HepG2 (cell line): ENCODE measurements around the gene SCYGR6. TPM values are rescaled to one million over a fixed set of nuclear protein-coding genes. Genes with fewer than 3 reads are reported as not detected.

Source experiments
- DNMT1 ChIP-seq: sonication (generic); formaldehyde crosslinking; IDR thresholded peaks from 2 replicates; pipeline ENCODE4 v1.5.1; 2020; ENCODE audit warnings: mild to moderate bottlenecking, missing genetic modification reagents
- HNRNPK ChIP-seq: fragments of 200-400 bp; formaldehyde crosslinking; IDR thresholded peaks from 2 replicates; pipeline ENCODE4 v1.6.1; 2018; ENCODE audit warnings: low read length, low read depth, moderate library complexity, mild to moderate bottlenecking; ENCODE audit not compliant: poor library complexity, severe bottlenecking
- TBL1XR1 ChIP-seq: fragments of 150-350 bp; IDR thresholded peaks from 2 replicates; pipeline ENCODE4 v1.6.1; 2014; ENCODE audit warnings: borderline replicate concordance, low read length; ENCODE audit not compliant: partially characterized antibody
- ZNF138 ChIP-seq: sonication (generic); formaldehyde crosslinking; IDR thresholded peaks from 2 replicates; pipeline ENCODE4 v1.5.0; 2020; ENCODE audit warnings: mild to moderate bottlenecking, low read depth, missing genetic modification reagents
- ZNF44 ChIP-seq: sonication (generic); formaldehyde crosslinking; IDR thresholded peaks from 2 replicates; pipeline ENCODE4 v1.5.1; 2020; ENCODE audit warnings: mild to moderate bottlenecking, missing genetic modification reagents
- ZNF775 ChIP-seq: sonication (generic); formaldehyde crosslinking; IDR thresholded peaks from 2 replicates; pipeline ENCODE4 v1.4.0; 2020; ENCODE audit warnings: missing genetic modification reagents, mild to moderate bottlenecking, moderate library complexity, borderline replicate concordance
- polyA plus RNA-seq, 8 experiments: library from polyadenylated mRNA; depleted of rRNA in 3 of 8; stranded (reverse) in 7 of 8; unstranded in 1 of 8; fragments of >200 nt; fragmentation: Illumina TruSeq in 4 of 8; extraction: Trizol in 4 of 8; gene quantifications; 2 replicates each; pipeline versions ENCODE4 v1.2.1 to v1.2.3, GENCODE V29; 2011 to 2016; ENCODE audit warnings: low read depth in 4 of 8, missing spikeins in 1 of 8, mixed read lengths in 1 of 8; ENCODE audit not compliant: insufficient read depth in 1 of 8
- total RNA-seq, 5 experiments: library from RNA; depleted of rRNA; stranded (reverse); fragments of >200 nt; fragmentation: Illumina TruSeq; extraction: Trizol; gene quantifications; 2 replicates each; pipeline ENCODE4 v1.2.3, GENCODE V29; 2016; ENCODE audit warnings: low read depth in 1 of 5
- TF ChIP-seq, protein P1 (sequence below): sonication (generic); formaldehyde crosslinking; conservative IDR thresholded peaks from 2 replicates; pipeline ENCODE4 v1.4.0; 2020; ENCODE audit warnings: missing genetic modification reagents
- TF ChIP-seq, protein P2 (sequence below): sonication (generic); formaldehyde crosslinking; IDR thresholded peaks from 2 replicates; pipeline ENCODE4 v1.4.0; 2020; ENCODE audit warnings: missing genetic modification reagents
- TF ChIP-seq, protein P3 (sequence below): sonication (generic); formaldehyde crosslinking; IDR thresholded peaks from 2 replicates; pipeline ENCODE4 v1.5.0; 2020; ENCODE audit warnings: missing genetic modification reagents
- TF ChIP-seq, protein P4 (sequence below): sonication (generic); formaldehyde crosslinking; IDR thresholded peaks from 2 replicates; pipeline ENCODE4 v1.4.0; 2020; ENCODE audit warnings: missing genetic modification reagents
- TF ChIP-seq, protein P5 (sequence below), 2 experiments: fragments of 450-650 bp in 1 of 2; sonication (generic) in 1 of 2; formaldehyde crosslinking in 1 of 2; IDR thresholded peaks; 2 replicates each; pipeline versions ENCODE4 v1.6.1 to v1.8.0; 2016 to 2022; ENCODE audit warnings: antibody characterized with exemption in 1 of 2, mild to moderate bottlenecking in 1 of 2, missing genetic modification reagents in 1 of 2

Gene SCYGR6
- total and polyA plus RNA-seq, 2 of the 13 experiments (the other 11 are each of a cell fraction or from before 2014, with no cell fraction given): not detected

DNA sequence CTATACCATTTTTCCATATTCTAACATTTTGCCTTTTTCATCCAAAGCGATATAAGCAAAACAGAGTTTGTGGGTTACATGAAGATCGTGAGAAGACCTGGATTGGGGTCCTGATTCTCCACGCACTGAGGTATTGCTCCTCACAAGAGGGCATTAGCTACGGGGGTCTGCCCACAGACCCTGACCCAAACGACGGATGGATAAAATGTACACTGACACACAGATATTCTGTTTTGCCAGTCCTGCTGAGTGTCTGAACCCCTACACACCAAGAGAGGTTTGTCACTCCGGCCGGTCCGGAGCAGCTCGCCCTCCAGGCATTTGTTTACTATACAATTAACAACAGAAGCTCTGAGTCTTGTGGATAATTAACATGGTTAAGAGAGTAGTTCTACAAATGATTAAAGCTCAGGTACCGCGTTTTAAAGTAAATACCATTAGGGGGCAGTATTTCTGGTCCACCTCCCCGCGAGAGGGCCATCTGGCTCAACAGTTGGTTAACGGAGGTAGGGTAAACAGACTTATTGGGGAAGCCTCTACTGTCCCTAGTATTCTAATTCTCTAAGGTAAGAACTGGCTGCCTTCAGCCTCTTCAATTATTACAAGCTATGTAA, 49.6 kb upstream of the SCYGR6 start (continued):
- TF ChIP-seq, protein P1, sequence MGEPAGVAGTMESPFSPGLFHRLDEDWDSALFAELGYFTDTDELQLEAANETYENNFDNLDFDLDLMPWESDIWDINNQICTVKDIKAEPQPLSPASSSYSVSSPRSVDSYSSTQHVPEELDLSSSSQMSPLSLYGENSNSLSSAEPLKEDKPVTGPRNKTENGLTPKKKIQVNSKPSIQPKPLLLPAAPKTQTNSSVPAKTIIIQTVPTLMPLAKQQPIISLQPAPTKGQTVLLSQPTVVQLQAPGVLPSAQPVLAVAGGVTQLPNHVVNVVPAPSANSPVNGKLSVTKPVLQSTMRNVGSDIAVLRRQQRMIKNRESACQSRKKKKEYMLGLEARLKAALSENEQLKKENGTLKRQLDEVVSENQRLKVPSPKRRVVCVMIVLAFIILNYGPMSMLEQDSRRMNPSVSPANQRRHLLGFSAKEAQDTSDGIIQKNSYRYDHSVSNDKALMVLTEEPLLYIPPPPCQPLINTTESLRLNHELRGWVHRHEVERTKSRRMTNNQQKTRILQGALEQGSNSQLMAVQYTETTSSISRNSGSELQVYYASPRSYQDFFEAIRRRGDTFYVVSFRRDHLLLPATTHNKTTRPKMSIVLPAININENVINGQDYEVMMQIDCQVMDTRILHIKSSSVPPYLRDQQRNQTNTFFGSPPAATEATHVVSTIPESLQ (CRISPR knock-in tag): no peak
- TF ChIP-seq HNRNPK (no peak), ZNF775 (no peak), ZNF44 (no peak), DNMT1 (CRISPR knock-in tag) (no peak), ZNF138 (CRISPR knock-in tag) (no peak), TBL1XR1 (no peak)
- TF ChIP-seq, protein P2, sequence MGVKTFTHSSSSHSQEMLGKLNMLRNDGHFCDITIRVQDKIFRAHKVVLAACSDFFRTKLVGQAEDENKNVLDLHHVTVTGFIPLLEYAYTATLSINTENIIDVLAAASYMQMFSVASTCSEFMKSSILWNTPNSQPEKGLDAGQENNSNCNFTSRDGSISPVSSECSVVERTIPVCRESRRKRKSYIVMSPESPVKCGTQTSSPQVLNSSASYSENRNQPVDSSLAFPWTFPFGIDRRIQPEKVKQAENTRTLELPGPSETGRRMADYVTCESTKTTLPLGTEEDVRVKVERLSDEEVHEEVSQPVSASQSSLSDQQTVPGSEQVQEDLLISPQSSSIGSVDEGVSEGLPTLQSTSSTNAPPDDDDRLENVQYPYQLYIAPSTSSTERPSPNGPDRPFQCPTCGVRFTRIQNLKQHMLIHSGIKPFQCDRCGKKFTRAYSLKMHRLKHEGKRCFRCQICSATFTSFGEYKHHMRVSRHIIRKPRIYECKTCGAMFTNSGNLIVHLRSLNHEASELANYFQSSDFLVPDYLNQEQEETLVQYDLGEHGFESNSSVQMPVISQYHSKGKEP (CRISPR knock-in tag): no peak
- TF ChIP-seq, protein P3, sequence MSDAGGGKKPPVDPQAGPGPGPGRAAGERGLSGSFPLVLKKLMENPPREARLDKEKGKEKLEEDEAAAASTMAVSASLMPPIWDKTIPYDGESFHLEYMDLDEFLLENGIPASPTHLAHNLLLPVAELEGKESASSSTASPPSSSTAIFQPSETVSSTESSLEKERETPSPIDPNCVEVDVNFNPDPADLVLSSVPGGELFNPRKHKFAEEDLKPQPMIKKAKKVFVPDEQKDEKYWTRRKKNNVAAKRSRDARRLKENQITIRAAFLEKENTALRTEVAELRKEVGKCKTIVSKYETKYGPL (CRISPR knock-in tag): no peak
- TF ChIP-seq, protein P4, sequence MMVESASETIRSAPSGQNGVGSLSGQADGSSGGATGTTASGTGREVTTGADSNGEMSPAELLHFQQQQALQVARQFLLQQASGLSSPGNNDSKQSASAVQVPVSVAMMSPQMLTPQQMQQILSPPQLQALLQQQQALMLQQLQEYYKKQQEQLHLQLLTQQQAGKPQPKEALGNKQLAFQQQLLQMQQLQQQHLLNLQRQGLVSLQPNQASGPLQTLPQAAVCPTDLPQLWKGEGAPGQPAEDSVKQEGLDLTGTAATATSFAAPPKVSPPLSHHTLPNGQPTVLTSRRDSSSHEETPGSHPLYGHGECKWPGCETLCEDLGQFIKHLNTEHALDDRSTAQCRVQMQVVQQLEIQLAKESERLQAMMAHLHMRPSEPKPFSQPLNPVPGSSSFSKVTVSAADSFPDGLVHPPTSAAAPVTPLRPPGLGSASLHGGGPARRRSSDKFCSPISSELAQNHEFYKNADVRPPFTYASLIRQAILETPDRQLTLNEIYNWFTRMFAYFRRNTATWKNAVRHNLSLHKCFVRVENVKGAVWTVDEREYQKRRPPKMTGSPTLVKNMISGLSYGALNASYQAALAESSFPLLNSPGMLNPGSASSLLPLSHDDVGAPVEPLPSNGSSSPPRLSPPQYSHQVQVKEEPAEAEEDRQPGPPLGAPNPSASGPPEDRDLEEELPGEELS (CRISPR knock-in tag): peak; percentile 63
- TF ChIP-seq, protein P5, sequence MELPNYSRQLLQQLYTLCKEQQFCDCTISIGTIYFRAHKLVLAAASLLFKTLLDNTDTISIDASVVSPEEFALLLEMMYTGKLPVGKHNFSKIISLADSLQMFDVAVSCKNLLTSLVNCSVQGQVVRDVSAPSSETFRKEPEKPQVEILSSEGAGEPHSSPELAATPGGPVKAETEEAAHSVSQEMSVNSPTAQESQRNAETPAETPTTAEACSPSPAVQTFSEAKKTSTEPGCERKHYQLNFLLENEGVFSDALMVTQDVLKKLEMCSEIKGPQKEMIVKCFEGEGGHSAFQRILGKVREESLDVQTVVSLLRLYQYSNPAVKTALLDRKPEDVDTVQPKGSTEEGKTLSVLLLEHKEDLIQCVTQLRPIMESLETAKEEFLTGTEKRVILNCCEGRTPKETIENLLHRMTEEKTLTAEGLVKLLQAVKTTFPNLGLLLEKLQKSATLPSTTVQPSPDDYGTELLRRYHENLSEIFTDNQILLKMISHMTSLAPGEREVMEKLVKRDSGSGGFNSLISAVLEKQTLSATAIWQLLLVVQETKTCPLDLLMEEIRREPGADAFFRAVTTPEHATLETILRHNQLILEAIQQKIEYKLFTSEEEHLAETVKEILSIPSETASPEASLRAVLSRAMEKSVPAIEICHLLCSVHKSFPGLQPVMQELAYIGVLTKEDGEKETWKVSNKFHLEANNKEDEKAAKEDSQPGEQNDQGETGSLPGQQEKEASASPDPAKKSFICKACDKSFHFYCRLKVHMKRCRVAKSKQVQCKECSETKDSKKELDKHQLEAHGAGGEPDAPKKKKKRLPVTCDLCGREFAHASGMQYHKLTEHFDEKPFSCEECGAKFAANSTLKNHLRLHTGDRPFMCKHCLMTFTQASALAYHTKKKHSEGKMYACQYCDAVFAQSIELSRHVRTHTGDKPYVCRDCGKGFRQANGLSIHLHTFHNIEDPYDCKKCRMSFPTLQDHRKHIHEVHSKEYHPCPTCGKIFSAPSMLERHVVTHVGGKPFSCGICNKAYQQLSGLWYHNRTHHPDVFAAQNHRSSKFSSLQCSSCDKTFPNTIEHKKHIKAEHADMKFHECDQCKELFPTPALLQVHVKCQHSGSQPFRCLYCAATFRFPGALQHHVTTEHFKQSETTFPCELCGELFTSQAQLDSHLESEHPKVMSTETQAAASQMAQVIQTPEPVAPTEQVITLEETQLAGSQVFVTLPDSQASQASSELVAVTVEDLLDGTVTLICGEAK (IDR thresholded peaks at IDR 0.05): no peak
- TF ChIP-seq, protein P5 (CRISPR knock-in tag; IDR thresholded peaks at IDR 0.05): no peak
